ENCODE measurements around the gene FAM107B. TPM values are rescaled to one million over a fixed set of nuclear protein-coding genes. Genes with fewer than 3 reads are reported as not detected.

Gene FAM107B
- total RNA-seq, 1 experiment from 2014 or later = 24.5 TPM

DNA sequence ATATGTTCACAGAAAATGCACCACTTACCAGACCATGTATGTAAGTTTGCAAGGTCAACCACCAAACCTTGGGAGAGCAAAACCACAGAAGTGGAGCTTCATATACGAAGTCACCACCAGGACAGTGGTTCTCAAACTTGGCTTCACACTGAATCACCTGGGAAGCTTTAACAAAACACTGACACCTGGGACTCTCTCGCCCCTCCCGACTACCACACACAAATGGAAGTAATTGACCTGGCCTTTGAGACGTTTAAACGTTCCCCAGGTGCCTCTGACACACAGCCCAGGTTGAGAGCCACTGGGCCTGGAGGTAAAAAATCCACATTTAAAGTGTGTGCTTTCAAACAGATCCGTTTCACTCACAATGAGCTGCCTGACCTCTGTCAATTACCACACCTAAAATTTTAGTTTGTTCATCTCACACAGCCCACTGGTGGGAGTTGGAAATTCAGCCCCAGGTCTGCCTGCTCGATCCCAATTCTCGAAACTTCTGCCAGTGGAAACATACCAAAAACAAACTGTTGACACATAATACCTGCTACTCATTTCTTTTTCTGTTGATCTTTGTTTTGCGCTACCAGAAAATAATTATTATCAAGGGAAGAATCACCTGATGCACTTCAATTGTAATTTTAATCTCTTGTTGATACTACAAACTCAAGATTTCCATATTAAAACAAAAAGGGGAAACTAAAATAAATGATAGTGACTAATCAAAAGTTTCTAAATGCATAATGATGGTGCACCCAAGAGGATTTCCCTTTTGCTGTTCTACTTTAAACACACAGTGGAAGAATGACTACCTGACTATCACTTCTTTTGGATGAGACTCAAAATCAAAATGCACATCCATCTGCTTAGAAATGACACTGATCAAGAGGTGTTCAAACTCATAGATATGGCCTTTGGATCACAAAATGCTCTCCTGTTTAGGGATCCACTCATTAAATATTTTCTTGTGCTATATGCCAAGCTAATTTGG is 36.6 kb upstream of the FAM107B start:
- no peak overlapping the region for H2BK120ac ChIP-seq (ENCODE audit: low read depth, low read length, poor library complexity, severe bottlenecking)
- H3K4me3 Mint-ChIP-seq = no peak overlapping the region
- H3K4me1 ChIP-seq (ENCODE audit: insufficient read depth, low read length) = no peaks in the 10 kb centered on the region
- no peak overlapping the region for H3K56ac ChIP-seq (ENCODE audit: insufficient read length, low read depth, low read length)
- no peaks in the 10 kb centered on the region for H3K79me2 ChIP-seq (ENCODE audit: insufficient read depth, low read length)
- H4K91ac ChIP-seq (ENCODE audit: insufficient read length, low read depth, low read length) = no peak overlapping the region
- no peak overlapping the region for H4K5ac ChIP-seq (ENCODE audit: insufficient read length, low read depth, low read length)
- no peaks in the 10 kb centered on the region; a peak in 1 of 5 replicates for H3K9me3 Mint-ChIP-seq
- H3K27ac Mint-ChIP-seq = peak overlapping the region in 2 of 3 experiments; percentile 14 to 37; a peak in 3 of 7 replicates
- H3K27ac ChIP-seq (ENCODE audit: insufficient read length, low read depth, low read length) = no peak overlapping the region
- TF ChIP-seq, protein P1, sequence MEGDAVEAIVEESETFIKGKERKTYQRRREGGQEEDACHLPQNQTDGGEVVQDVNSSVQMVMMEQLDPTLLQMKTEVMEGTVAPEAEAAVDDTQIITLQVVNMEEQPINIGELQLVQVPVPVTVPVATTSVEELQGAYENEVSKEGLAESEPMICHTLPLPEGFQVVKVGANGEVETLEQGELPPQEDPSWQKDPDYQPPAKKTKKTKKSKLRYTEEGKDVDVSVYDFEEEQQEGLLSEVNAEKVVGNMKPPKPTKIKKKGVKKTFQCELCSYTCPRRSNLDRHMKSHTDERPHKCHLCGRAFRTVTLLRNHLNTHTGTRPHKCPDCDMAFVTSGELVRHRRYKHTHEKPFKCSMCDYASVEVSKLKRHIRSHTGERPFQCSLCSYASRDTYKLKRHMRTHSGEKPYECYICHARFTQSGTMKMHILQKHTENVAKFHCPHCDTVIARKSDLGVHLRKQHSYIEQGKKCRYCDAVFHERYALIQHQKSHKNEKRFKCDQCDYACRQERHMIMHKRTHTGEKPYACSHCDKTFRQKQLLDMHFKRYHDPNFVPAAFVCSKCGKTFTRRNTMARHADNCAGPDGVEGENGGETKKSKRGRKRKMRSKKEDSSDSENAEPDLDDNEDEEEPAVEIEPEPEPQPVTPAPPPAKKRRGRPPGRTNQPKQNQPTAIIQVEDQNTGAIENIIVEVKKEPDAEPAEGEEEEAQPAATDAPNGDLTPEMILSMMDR (conservative IDR thresholded peaks at IDR 0.05) = no peak
- H3K79me1 ChIP-seq (ENCODE audit: insufficient read depth, low read depth, low read length, poor library complexity, severe bottlenecking) = no peaks in the 10 kb centered on the region
- no peak overlapping the region for H2BK15ac ChIP-seq (ENCODE audit: low read depth, low read length)
- no peak overlapping the region for H4K8ac ChIP-seq (replicated peaks; ENCODE audit: insufficient read length, low read depth, low read length)
- no peak overlapping the region for H2AK5ac ChIP-seq (ENCODE audit: insufficient read length, low read length)
- no peak overlapping the region for H2BK5ac ChIP-seq (ENCODE audit: insufficient read length, low read length)
- no peaks in the 10 kb centered on the region for H3K9me3 ChIP-seq (ENCODE audit: control insufficient read depth, low read depth, low read length)
- H3K4ac ChIP-seq (ENCODE audit: low read depth, low read length) = no peak overlapping the region
- H3K18ac ChIP-seq (ENCODE audit: insufficient read length, low read depth, low read length) = no peak overlapping the region
- H3K4me2 ChIP-seq (ENCODE audit: insufficient read depth, insufficient read length, low read length) = no peak overlapping the region
- no CpG with 5 or more reads among the region's 9 CpGs for WGBS (ENCODE audit: extremely low coverage, insufficient read length, low lambda C conversion rate)
- no peaks in the 10 kb centered on the region; the same call in 1 of the 2 replicates for H3K27me3 Mint-ChIP-seq (ENCODE audit: low read depth)
- no peak overlapping the region for H2BK12ac ChIP-seq (ENCODE audit: insufficient read length, low read depth, low read length)
- H3T11ph ChIP-seq (ENCODE audit: low read length) = no peak overlapping the region
- no peaks in the 10 kb centered on the region for H3K36me3 Mint-ChIP-seq (ENCODE audit: insufficient read depth in 1 of 3, low read depth in 3 of 3)
- no peak overlapping the region for H3K9ac ChIP-seq (ENCODE audit: extremely low read depth, insufficient read length, low read length)
- H3K23ac ChIP-seq (ENCODE audit: insufficient read length, low read depth, low read length) = no peak overlapping the region
- H2AFZ ChIP-seq (ENCODE audit: low read length) = no peak overlapping the region
- peaks cover 9 to 15% of the 10 kb centered on the region in 2 experiments for H3K4me1 Mint-ChIP-seq
- peak; percentile 36 for DNase-seq
- no peak overlapping the region for H2BK20ac ChIP-seq (ENCODE audit: low read depth, low read length, poor library complexity, severe bottlenecking)
- no peak overlapping the region for H3K14ac ChIP-seq (ENCODE audit: insufficient read depth, low read length)
- H4K20me1 ChIP-seq (ENCODE audit: control insufficient read depth, insufficient read depth, insufficient read length) = no peaks in the 10 kb centered on the region
- H3K23me2 ChIP-seq (ENCODE audit: insufficient read length, low read depth, low read length, poor library complexity, severe bottlenecking) = no peaks in the 10 kb centered on the region
- H3K27me3 ChIP-seq (ENCODE audit: insufficient read depth, low read length) = no peaks in the 10 kb centered on the region

All from H9 (cell line).